HCT116 (cell line): Measurements from ENCODE around the gene HOXA11. TPM values are rescaled to one million over a fixed set of nuclear protein-coding genes. Genes with fewer than 3 reads are reported as not detected.

Experiments used
- ATAC-seq: fragments of 200-7000 bp; cut with Tn5 transposase; 2 replicates; pipeline ENCODE4 v1.9.1; 2020; ENCODE audit warnings: mild to moderate bottlenecking, moderate library complexity
- BruUV-seq: library from RNA; stranded (reverse); fragments of 400-500 nt; replicated peaks from 2 replicates; lab custom pipeline; 2021; lab: Mats Ljungman, UMichigan
- CTCF ChIA-PET: fragments of 300-600 bp; sonication (Branson Sonifier 250); formaldehyde crosslinking; loops from one replicate; lab custom pipeline; 2021; ENCODE audit warnings: antibody characterized with exemption; lab: Charles Lee
- POLR2A ChIA-PET: fragments of 300-600, 350-600 bp; sonication (Branson Sonifier 250); formaldehyde crosslinking; loops from one replicate; lab custom pipeline; 2021; ENCODE audit warnings: antibody characterized with exemption; lab: Charles Lee
- RAD21 ChIA-PET, 2 experiments: fragments of 300-600 bp; sonication (Branson Sonifier 250); formaldehyde crosslinking; loops; one replicate each; lab custom pipeline; 2023; ENCODE audit warnings: low total read pairs in 2 of 2; ENCODE audit not compliant: uncharacterized antibody in 2 of 2, unreplicated experiment in 2 of 2, low non-redundant PET in 1 of 2; lab: Charles Lee
- DNase-seq: peaks from one replicate; pipeline ENCODE4 v3.0.0-alpha.2; 2010; ENCODE audit warnings: low read depth, low spot score
- H2AFZ ChIP-seq: fragments of 200-600 bp; shearing (Covaris generic), sonication (generic); 2 replicates; pipeline ENCODE4 v1.6.1; 2017; ENCODE audit warnings: low read depth, mixed run types, mixed read lengths, antibody characterized with exemption, low read length; ENCODE audit not compliant: poor library complexity, severe bottlenecking
- H3K27ac ChIP-seq: 2 replicates; pipeline ENCODE4 v1.5.1; 2012; ENCODE audit warnings: low read depth, low read length
- H3K27me3 ChIP-seq: fragments of 200-600 bp; sonication (generic); 2 replicates; pipeline ENCODE4 v1.6.1; 2016; ENCODE audit warnings: mixed run types, low read length, mixed read lengths; ENCODE audit not compliant: insufficient read depth
- H3K36me3 ChIP-seq, 2 experiments: fragments of 200-500 bp in 1 of 2; fragments of 200-600 bp in 1 of 2; sonication (Bioruptor generic) in 1 of 2; sonication (generic) in 1 of 2; 2 replicates each; pipeline versions ENCODE4 v1.5.1 to v1.6.1; 2014 to 2016; ENCODE audit warnings: low read length in 2 of 2, inconsistent platforms in 1 of 2, mixed read lengths in 1 of 2, mixed run types in 1 of 2; ENCODE audit not compliant: insufficient read depth in 2 of 2, control insufficient read depth in 1 of 2
- H3K4me1 ChIP-seq, 2 experiments: fragments of 200-600 bp in 1 of 2; sonication (generic) in 1 of 2; 2 replicates each; pipeline versions ENCODE4 v1.5.1 to v1.6.1; 2012 to 2017; ENCODE audit warnings: low read length in 2 of 2, inconsistent platforms in 1 of 2, mild to moderate bottlenecking in 1 of 2, mixed read lengths in 1 of 2, mixed run types in 1 of 2, moderate library complexity in 1 of 2; ENCODE audit not compliant: insufficient read depth in 2 of 2, control insufficient read depth in 1 of 2
- H3K4me2 ChIP-seq: fragments of 200-600 bp; sonication (generic); 2 replicates; pipeline ENCODE4 v1.6.1; 2017; ENCODE audit warnings: mixed run types, low read length, mixed read lengths
- H3K4me3 ChIP-seq, 2 experiments: fragments of 200-600 bp in 1 of 2; sonication (generic) in 1 of 2; replicated peaks in 1 of 2; 2 replicates each; pipeline ENCODE4 v1.5.1; 2011 to 2016; ENCODE audit warnings: low read length in 2 of 2, control low read depth in 1 of 2, low read depth in 1 of 2, mild to moderate bottlenecking in 1 of 2, mixed read lengths in 1 of 2, mixed run types in 1 of 2
- H3K79me2 ChIP-seq: fragments of 200-600 bp; sonication (generic); 2 replicates; pipeline ENCODE4 v1.6.1; 2017; ENCODE audit warnings: mild to moderate bottlenecking, mixed run types, low read length, moderate library complexity, mixed read lengths; ENCODE audit not compliant: insufficient read depth
- H3K9ac ChIP-seq: fragments of 200-600 bp; sonication (generic); 2 replicates; pipeline ENCODE4 v1.6.1; 2016; ENCODE audit warnings: low read length, mixed read lengths
- H3K9me2 ChIP-seq: fragments of 200-600 bp; sonication (generic), shearing (Covaris generic); 2 replicates; pipeline ENCODE4 v1.6.1; 2017; ENCODE audit warnings: mixed run types, mild to moderate bottlenecking, moderate library complexity; ENCODE audit not compliant: insufficient read depth
- H3K9me3 ChIP-seq, 2 experiments: fragments of 200-500 bp in 1 of 2; fragments of 200-600 bp in 1 of 2; sonication (Bioruptor generic) in 1 of 2; sonication (generic) in 1 of 2; 2 replicates each; pipeline ENCODE4 v1.6.1; 2014 to 2017; ENCODE audit warnings: low read length in 2 of 2, mixed read lengths in 2 of 2, inconsistent platforms in 1 of 2, low read depth in 1 of 2, mild to moderate bottlenecking in 1 of 2, mixed run types in 1 of 2, moderate library complexity in 1 of 2; ENCODE audit not compliant: control insufficient read depth in 1 of 2, insufficient read depth in 1 of 2
- H4K20me1 ChIP-seq: fragments of 200-600 bp; sonication (generic), shearing (Covaris generic); 2 replicates; pipeline ENCODE4 v1.6.1; 2017; ENCODE audit warnings: mixed run types, mild to moderate bottlenecking, moderate library complexity; ENCODE audit not compliant: insufficient read depth
- CBX3 ChIP-seq: IDR thresholded peaks from 2 replicates; pipeline ENCODE4 v1.6.1; 2012; ENCODE audit warnings: low read depth
- EZH2 ChIP-seq: fragments of 200-600 bp; sonication (generic); IDR thresholded peaks from 2 replicates; pipeline ENCODE4 v1.6.1; 2017; ENCODE audit warnings: antibody characterized with exemption, mixed run types
- JUND ChIP-seq: IDR thresholded peaks from 2 replicates; pipeline ENCODE4 v1.6.1; 2012
- POLR2A ChIP-seq: IDR thresholded peaks from 2 replicates; pipeline ENCODE4 v1.7.0; 2011; ENCODE audit warnings: borderline replicate concordance; ENCODE audit not compliant: insufficient read depth, insufficient read length; ENCODE audit errors: extremely low read depth
- RAD21 ChIP-seq: IDR thresholded peaks from 2 replicates; pipeline ENCODE4 v1.6.1; 2012; ENCODE audit warnings: low read depth, mild to moderate bottlenecking
- SP1 ChIP-seq: IDR thresholded peaks from 2 replicates; pipeline ENCODE4 v1.6.1; 2012; ENCODE audit warnings: low read depth
- TCF7L2 ChIP-seq: IDR thresholded peaks from 2 replicates; pipeline ENCODE4 v1.7.0; 2011; ENCODE audit warnings: borderline replicate concordance, inconsistent platforms; ENCODE audit not compliant: insufficient read depth, insufficient read length; ENCODE audit errors: extremely low read depth
- ZNF274 ChIP-seq: fragments of 200-500 bp; sonication (Bioruptor generic); IDR thresholded peaks from 2 replicates; pipeline ENCODE4 v1.6.1; 2014; ENCODE audit warnings: mild to moderate bottlenecking, low read depth, low read length, inconsistent platforms
- intact Hi-C: fragments of 100-400 bp; cut with micrococcal nuclease; formaldehyde crosslinking; loops from 2 replicates; pipeline ENCODE4 v1.10.0; 2022
- total RNA-seq: library from RNA; stranded (reverse); gene quantifications from one replicate; pipeline ENCODE4 v1.2.1, GENCODE V29; 2021; ENCODE audit not compliant: unreplicated experiment
- TF ChIP-seq, protein P1 (sequence below): IDR thresholded peaks from 2 replicates; pipeline ENCODE4 v1.6.1; 2012; ENCODE audit warnings: low read depth
- TF ChIP-seq, protein P2 (sequence below): IDR thresholded peaks from 2 replicates; pipeline ENCODE4 v1.6.1; 2012
- TF ChIP-seq, protein P3 (sequence below), 3 experiments: fragments of 200-600 bp in 1 of 3; sonication (generic) in 1 of 3; IDR thresholded peaks in 2 of 3; conservative IDR thresholded peaks in 1 of 3; 2 replicates each; pipeline ENCODE4 v1.5.1; 2012 to 2017; ENCODE audit warnings: low read depth in 2 of 3, low read length in 2 of 3, antibody characterized with exemption in 1 of 3, borderline replicate concordance in 1 of 3, control low read depth in 1 of 3, mild to moderate bottlenecking in 1 of 3, mixed read lengths in 1 of 3, mixed run types in 1 of 3, moderate library complexity in 1 of 3; ENCODE audit not compliant: insufficient read depth in 1 of 3

HOXA11 gene
- total RNA-seq, 1 experiment from 2014 or later = 6.8 TPM

DNA sequence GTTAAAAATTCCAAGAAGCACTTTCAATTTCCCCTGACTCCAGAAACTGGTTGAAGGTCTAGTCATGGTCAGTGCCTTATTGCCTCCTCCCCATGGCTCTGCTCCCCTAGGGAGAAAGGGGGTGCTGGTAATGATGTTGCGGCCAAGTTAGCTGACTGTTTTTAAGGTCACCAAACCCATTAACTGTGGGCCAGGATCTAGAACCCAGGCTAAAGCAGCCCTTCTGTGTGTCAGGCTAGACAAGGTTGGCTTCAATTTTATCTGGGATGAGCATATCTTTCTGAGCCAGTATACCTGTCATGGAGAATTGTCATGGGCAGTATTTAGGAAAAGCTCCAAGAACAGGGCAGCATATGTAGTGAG, 26.0 kb upstream of the HOXA11 start (continued):
- TF ChIP-seq, protein P1, sequence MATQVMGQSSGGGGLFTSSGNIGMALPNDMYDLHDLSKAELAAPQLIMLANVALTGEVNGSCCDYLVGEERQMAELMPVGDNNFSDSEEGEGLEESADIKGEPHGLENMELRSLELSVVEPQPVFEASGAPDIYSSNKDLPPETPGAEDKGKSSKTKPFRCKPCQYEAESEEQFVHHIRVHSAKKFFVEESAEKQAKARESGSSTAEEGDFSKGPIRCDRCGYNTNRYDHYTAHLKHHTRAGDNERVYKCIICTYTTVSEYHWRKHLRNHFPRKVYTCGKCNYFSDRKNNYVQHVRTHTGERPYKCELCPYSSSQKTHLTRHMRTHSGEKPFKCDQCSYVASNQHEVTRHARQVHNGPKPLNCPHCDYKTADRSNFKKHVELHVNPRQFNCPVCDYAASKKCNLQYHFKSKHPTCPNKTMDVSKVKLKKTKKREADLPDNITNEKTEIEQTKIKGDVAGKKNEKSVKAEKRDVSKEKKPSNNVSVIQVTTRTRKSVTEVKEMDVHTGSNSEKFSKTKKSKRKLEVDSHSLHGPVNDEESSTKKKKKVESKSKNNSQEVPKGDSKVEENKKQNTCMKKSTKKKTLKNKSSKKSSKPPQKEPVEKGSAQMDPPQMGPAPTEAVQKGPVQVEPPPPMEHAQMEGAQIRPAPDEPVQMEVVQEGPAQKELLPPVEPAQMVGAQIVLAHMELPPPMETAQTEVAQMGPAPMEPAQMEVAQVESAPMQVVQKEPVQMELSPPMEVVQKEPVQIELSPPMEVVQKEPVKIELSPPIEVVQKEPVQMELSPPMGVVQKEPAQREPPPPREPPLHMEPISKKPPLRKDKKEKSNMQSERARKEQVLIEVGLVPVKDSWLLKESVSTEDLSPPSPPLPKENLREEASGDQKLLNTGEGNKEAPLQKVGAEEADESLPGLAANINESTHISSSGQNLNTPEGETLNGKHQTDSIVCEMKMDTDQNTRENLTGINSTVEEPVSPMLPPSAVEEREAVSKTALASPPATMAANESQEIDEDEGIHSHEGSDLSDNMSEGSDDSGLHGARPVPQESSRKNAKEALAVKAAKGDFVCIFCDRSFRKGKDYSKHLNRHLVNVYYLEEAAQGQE = no peak
- TF ChIP-seq JUND (no peak), POLR2A (no peak), EZH2 (no peak)

DNA sequence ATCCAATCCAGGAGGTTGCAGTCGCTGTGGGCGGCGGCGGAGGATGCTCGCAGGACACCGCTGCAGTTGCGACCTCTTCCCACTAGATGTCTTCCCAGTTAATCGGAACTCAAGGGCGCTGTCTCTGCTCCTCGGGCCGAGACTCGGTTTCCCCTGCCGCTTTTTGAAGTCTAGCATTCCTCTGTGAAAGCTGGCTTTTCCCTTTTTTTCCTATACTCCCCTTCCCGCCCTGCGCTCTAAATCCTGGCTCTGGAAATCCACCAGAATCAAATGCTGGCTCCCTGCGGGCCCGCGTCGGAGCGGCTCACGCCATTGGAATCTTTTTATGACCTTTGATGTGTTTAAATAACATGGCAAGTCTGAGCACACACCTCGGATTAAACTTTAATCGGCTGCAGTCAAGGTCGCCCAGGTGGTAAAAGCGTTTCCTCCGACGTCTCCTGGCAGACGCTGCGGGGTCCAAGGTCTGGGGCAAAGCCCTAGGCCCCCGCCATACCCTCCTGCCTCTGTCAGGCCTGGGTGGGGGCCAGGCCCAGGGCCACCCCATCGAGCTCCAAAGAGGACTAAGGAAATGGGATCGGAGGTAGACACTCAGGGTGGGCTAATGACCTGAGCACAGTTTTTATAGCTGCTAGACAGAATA, 25.5 kb upstream of the HOXA11 start:
- POLR2A ChIA-PET = interaction anchor here (1.0 kb wide), 1 partner anchor 11 kb away, joined by 3 read pairs; no protein-coding TSS in a partner anchor
- peak; percentile 95 for ATAC-seq

More for the DNA sequence above, 25.5 kb upstream of the HOXA11 start:
- peak overlapping the region; percentile 78 for H3K4me2 ChIP-seq
- ChIA-PET RAD21 (no interaction called here), CTCF (interaction anchor here (0.8 to 1.3 kb wide), 6 partner anchors 119 to 809 kb away, joined by 3 to 8 read pairs (median 4); no protein-coding TSS in a partner anchor)
- no peak overlapping the region for H3K27ac ChIP-seq
- peak overlapping the region; percentile 99 for H2AFZ ChIP-seq
- no peaks in the 10 kb centered on the region for H4K20me1 ChIP-seq
- no TSS peak for BruUV-seq
- peak overlapping the region; percentile 28 to 43 for H3K4me3 ChIP-seq
- no peaks in the 10 kb centered on the region for H3K27me3 ChIP-seq
- intact Hi-C loops = loop anchor here (1.0 to 2.0 kb wide), 2 partner anchors 366 to 564 kb away; no protein-coding TSS in a partner anchor
- no peaks in the 10 kb centered on the region for H3K9me3 ChIP-seq
- no peak for TF ChIP-seq EZH2
- TF ChIP-seq SP1 = no peak
- no peak for TF ChIP-seq CBX3
- no peak for TF ChIP-seq ZNF274
- peak; percentile 80 for TF ChIP-seq RAD21
- TF ChIP-seq TCF7L2 = peak; percentile 75
- TF ChIP-seq, protein P2, sequence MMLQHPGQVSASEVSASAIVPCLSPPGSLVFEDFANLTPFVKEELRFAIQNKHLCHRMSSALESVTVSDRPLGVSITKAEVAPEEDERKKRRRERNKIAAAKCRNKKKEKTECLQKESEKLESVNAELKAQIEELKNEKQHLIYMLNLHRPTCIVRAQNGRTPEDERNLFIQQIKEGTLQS = no peak
- TF ChIP-seq, protein P3, sequence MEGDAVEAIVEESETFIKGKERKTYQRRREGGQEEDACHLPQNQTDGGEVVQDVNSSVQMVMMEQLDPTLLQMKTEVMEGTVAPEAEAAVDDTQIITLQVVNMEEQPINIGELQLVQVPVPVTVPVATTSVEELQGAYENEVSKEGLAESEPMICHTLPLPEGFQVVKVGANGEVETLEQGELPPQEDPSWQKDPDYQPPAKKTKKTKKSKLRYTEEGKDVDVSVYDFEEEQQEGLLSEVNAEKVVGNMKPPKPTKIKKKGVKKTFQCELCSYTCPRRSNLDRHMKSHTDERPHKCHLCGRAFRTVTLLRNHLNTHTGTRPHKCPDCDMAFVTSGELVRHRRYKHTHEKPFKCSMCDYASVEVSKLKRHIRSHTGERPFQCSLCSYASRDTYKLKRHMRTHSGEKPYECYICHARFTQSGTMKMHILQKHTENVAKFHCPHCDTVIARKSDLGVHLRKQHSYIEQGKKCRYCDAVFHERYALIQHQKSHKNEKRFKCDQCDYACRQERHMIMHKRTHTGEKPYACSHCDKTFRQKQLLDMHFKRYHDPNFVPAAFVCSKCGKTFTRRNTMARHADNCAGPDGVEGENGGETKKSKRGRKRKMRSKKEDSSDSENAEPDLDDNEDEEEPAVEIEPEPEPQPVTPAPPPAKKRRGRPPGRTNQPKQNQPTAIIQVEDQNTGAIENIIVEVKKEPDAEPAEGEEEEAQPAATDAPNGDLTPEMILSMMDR (IDR thresholded peaks at IDR 0.05 in 2 of 3, conservative IDR thresholded peaks at IDR 0.05 in 1 of 3; ENCODE audit: borderline replicate concordance in 1 of 3, insufficient read depth in 1 of 3, low read depth in 2 of 3, low read length in 2 of 3) = peak; percentile 75 to 80 (median 78)
- TF ChIP-seq, all 23 proteins: peak for 3
- Histone ChIP-seq H3K9me2 (no peaks in the 10 kb centered on the region), H3K4me1 (peaks cover 4 to 14% of the 10 kb centered on the region in 2 experiments; a peak in 3 of 4 replicates), H3K79me2 (no peaks in the 10 kb centered on the region), H3K36me3 (no peaks in the 10 kb centered on the region), H3K9ac (0 out of 2 replicates have a peak overlapping the region, but pooled peaks have one; percentile 19)
- DNase-seq = no peak
